Measurements from ENCODE around the gene FSIP1.

Gene FSIP1

GRCh38 chr15:39579487-39580116 is 203.0 kb downstream of the FSIP1 start:
- no peak for DNase-seq

GRCh38 chr15:39578851-39579486 is 203.7 kb downstream of the FSIP1 start:
- no peak for DNase-seq

GRCh38 chr15:39575180-39575579 is 207.5 kb downstream of the FSIP1 start:
- DNase-seq, result no peak

GRCh38 chr15:39574427-39574826 is 208.2 kb downstream of the FSIP1 start:
- DNase-seq, result no peak

- no peak for DNase-seq
These were observed 208.8 kb downstream of the FSIP1 start for GRCh38 chr15:39573844-39574243.

GRCh38 chr15:39573287-39573686 is 209.4 kb downstream of the FSIP1 start:
- no peak for DNase-seq

GRCh38 chr15:39565851-39566250 is 216.8 kb downstream of the FSIP1 start:
- no peak for DNase-seq

- no peak for DNase-seq
These were observed 217.5 kb downstream of the FSIP1 start for GRCh38 chr15:39564972-39565665.

- no peak for DNase-seq
These were observed 224.2 kb downstream of the FSIP1 start for GRCh38 chr15:39558421-39558820.

GRCh38 chr15:39556461-39556860 is 226.2 kb downstream of the FSIP1 start:
- no peak for DNase-seq

GRCh38 chr15:39555885-39556284 is 226.8 kb downstream of the FSIP1 start:
- DNase-seq, result no peak

GRCh38 chr15:39554746-39555387 is 227.8 kb downstream of the FSIP1 start:
- no peak for DNase-seq

GRCh38 chr15:39553947-39554693 is 228.5 kb downstream of the FSIP1 start:
- DNase-seq, result no peak

GRCh38 chr15:39552556-39552955 is 230.1 kb downstream of the FSIP1 start:
- DNase-seq, result no peak

- DNase-seq, result no peak
These were observed 231.2 kb downstream of the FSIP1 start for GRCh38 chr15:39551476-39551875.

All from OCI-M1 (cell line).